ENCODE measurements around the gene BRSK2.
"Not testable (repeated sequence)": the region's sequence is repeated elsewhere in the genome, so short reads cannot be mapped to it uniquely, and the experiment has no call there.

DNA sequence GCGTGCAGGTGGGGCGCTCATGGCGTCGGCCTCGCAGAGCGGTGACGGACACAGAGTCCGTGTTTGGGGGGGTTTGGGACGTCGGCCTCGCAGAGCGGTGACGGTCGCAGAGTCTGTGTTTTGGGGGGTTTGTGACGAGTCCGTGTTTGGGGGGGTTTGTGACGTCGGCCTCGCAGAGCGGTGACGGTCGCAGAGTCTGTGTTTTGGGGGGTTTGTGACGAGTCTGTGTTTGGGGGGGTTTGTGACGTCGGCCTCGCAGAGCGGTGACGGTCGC, 20.1 kb downstream of the BRSK2 start:
- TF ChIP-seq, protein P1, sequence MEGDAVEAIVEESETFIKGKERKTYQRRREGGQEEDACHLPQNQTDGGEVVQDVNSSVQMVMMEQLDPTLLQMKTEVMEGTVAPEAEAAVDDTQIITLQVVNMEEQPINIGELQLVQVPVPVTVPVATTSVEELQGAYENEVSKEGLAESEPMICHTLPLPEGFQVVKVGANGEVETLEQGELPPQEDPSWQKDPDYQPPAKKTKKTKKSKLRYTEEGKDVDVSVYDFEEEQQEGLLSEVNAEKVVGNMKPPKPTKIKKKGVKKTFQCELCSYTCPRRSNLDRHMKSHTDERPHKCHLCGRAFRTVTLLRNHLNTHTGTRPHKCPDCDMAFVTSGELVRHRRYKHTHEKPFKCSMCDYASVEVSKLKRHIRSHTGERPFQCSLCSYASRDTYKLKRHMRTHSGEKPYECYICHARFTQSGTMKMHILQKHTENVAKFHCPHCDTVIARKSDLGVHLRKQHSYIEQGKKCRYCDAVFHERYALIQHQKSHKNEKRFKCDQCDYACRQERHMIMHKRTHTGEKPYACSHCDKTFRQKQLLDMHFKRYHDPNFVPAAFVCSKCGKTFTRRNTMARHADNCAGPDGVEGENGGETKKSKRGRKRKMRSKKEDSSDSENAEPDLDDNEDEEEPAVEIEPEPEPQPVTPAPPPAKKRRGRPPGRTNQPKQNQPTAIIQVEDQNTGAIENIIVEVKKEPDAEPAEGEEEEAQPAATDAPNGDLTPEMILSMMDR (IDR thresholded peaks at IDR 0.05) = not testable (repeated sequence)
- not testable (repeated sequence) for TF ChIP-seq POLR2A (IDR thresholded peaks at IDR 0.05)

Measured in Peyer's patch (tissue), 4 donors.